Keratinocyte (primary cell): ENCODE results near the gene MUC15.

ENCODE experiments used
- EZH2 ChIP-seq: IDR thresholded peaks from one replicate; pipeline ENCODE4 v1.6.1; 2012; ENCODE audit warnings: inconsistent platforms, mild to moderate bottlenecking, low read length, moderate library complexity
- TF ChIP-seq, protein P1 (sequence below), 3 experiments: IDR thresholded peaks in 1 of 3; conservative IDR thresholded peaks in 1 of 3; optimal IDR thresholded peaks in 1 of 3; 2 replicates in 2 of 3; 3 replicates in 1 of 3; pipeline versions ENCODE3 to v1.5.1; 2011; ENCODE audit warnings: low read length in 3 of 3, mild to moderate bottlenecking in 3 of 3, moderate library complexity in 2 of 3, control low read depth in 1 of 3, inconsistent platforms in 1 of 3; ENCODE audit not compliant: insufficient read depth in 2 of 3; ENCODE audit errors: extremely low read depth in 1 of 3

DNA sequence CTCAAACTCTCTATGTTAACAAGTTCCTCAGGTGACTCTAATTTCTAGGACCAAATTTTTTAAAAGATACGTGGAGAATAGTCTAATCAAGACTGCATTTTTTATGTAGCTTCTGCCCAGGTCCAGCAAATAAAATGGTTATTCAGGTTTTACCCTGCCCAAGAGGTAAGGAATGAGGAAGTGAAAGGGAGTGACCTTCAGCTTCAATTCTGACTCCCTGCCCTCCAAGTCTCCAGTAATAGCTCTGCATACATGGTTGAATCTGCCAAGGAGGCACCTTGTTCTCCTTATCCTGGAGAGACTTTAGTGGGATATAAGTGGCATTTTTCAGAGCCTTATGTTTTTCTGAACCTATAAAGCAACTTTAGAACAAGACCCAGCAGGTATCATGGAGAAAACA, 15.5 kb downstream of the MUC15 start:
- TF ChIP-seq EZH2 = no peak
- TF ChIP-seq, protein P1, sequence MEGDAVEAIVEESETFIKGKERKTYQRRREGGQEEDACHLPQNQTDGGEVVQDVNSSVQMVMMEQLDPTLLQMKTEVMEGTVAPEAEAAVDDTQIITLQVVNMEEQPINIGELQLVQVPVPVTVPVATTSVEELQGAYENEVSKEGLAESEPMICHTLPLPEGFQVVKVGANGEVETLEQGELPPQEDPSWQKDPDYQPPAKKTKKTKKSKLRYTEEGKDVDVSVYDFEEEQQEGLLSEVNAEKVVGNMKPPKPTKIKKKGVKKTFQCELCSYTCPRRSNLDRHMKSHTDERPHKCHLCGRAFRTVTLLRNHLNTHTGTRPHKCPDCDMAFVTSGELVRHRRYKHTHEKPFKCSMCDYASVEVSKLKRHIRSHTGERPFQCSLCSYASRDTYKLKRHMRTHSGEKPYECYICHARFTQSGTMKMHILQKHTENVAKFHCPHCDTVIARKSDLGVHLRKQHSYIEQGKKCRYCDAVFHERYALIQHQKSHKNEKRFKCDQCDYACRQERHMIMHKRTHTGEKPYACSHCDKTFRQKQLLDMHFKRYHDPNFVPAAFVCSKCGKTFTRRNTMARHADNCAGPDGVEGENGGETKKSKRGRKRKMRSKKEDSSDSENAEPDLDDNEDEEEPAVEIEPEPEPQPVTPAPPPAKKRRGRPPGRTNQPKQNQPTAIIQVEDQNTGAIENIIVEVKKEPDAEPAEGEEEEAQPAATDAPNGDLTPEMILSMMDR (optimal IDR thresholded peaks at IDR 0.05 in 1 of 3, IDR thresholded peaks at IDR 0.05 in 1 of 3, conservative IDR thresholded peaks at IDR 0.05 in 1 of 3; ENCODE audit: extremely low read depth in 1 of 3, insufficient read depth in 2 of 3, low read length in 3 of 3) = no peak
